Trophoblast cell (in vitro differentiated cells and primary cell): Measurements from ENCODE around the gene SMO.

Experiments
- DNase-seq, 2 donors: peaks; one replicate each; pipeline ENCODE4 v3.0.0-alpha.2; 2016
- H2AFZ ChIP-seq: 2 replicates; pipeline ENCODE4 v1.6.1; 2013; ENCODE audit warnings: low read length, moderate library complexity, mild to moderate bottlenecking; ENCODE audit not compliant: insufficient read depth, poor library complexity
- H2AK5ac ChIP-seq: 2 replicates; pipeline ENCODE4 v1.6.1; 2013; ENCODE audit warnings: mild to moderate bottlenecking, low read length
- H2BK120ac ChIP-seq: 2 replicates; pipeline ENCODE4 v1.6.1; 2013; ENCODE audit warnings: low read length, mild to moderate bottlenecking, moderate library complexity; ENCODE audit not compliant: insufficient read depth, poor library complexity
- H2BK12ac ChIP-seq: 2 replicates; pipeline ENCODE4 v1.6.1; 2013; ENCODE audit warnings: mild to moderate bottlenecking, low read length, moderate library complexity
- H2BK5ac ChIP-seq: 2 replicates; pipeline ENCODE4 v1.6.1; 2013; ENCODE audit warnings: low read length, low read depth, moderate library complexity, mild to moderate bottlenecking; ENCODE audit not compliant: poor library complexity
- H3K14ac ChIP-seq: 2 replicates; pipeline ENCODE4 v1.6.1; 2013; ENCODE audit warnings: mild to moderate bottlenecking, low read length
- H3K18ac ChIP-seq: 2 replicates; pipeline ENCODE4 v1.6.1; 2013; ENCODE audit warnings: mild to moderate bottlenecking, low read length
- H3K23ac ChIP-seq: 2 replicates; pipeline ENCODE4 v1.6.1; 2013; ENCODE audit warnings: low read length
- H3K27ac ChIP-seq: 2 replicates; pipeline ENCODE4 v1.5.1; 2013; ENCODE audit warnings: low read depth, mild to moderate bottlenecking, inconsistent platforms, low read length, moderate library complexity
- H3K27me3 ChIP-seq: 2 replicates; pipeline ENCODE4 v1.6.1; 2013; ENCODE audit warnings: inconsistent platforms, mild to moderate bottlenecking, low read length, moderate library complexity; ENCODE audit not compliant: insufficient read depth
- H3K36me3 ChIP-seq, 2 experiments: 1 replicate in 1 of 2; 2 replicates in 1 of 2; pipeline ENCODE4 v1.6.1; 2013; ENCODE audit warnings: low read length in 2 of 2, mild to moderate bottlenecking in 2 of 2, moderate library complexity in 1 of 2; ENCODE audit not compliant: insufficient read depth in 2 of 2, control insufficient read depth in 1 of 2
- H3K4ac ChIP-seq: 2 replicates; pipeline ENCODE4 v1.6.1; 2013; ENCODE audit warnings: low read depth, mild to moderate bottlenecking, low read length, moderate library complexity
- H3K4me1 ChIP-seq, 2 experiments: 1 replicate in 1 of 2; 2 replicates in 1 of 2; pipeline ENCODE4 v1.6.1; 2013; ENCODE audit warnings: low read length in 2 of 2, mild to moderate bottlenecking in 2 of 2, moderate library complexity in 1 of 2; ENCODE audit not compliant: insufficient read depth in 2 of 2, control insufficient read depth in 1 of 2
- H3K4me2 ChIP-seq: 2 replicates; pipeline ENCODE4 v1.6.1; 2013; ENCODE audit warnings: inconsistent platforms, mild to moderate bottlenecking, low read length, moderate library complexity
- H3K4me3 ChIP-seq: 2 replicates; pipeline ENCODE4 v1.5.1; 2013; ENCODE audit warnings: mild to moderate bottlenecking, low read depth, low read length, inconsistent platforms
- H3K79me1 ChIP-seq: one replicate; pipeline ENCODE4 v1.6.1; 2013; ENCODE audit warnings: low read length
- H3K79me2 ChIP-seq: 2 replicates; pipeline ENCODE4 v1.6.1; 2013; ENCODE audit warnings: low read length, mild to moderate bottlenecking; ENCODE audit not compliant: control insufficient read depth, insufficient read depth, poor library complexity
- H3K9ac ChIP-seq: 2 replicates; pipeline ENCODE4 v1.6.1; 2013; ENCODE audit warnings: mild to moderate bottlenecking, low read length
- H3K9me3 ChIP-seq: 2 replicates; pipeline ENCODE4 v1.6.1; 2013; ENCODE audit warnings: low read depth, mild to moderate bottlenecking, control low read depth, inconsistent platforms, low read length; ENCODE audit not compliant: insufficient read depth
- H4K12ac ChIP-seq: 2 replicates; pipeline ENCODE4 v1.6.1; 2013; ENCODE audit warnings: low read depth, mild to moderate bottlenecking, low read length, moderate library complexity
- H4K8ac ChIP-seq: 2 replicates; pipeline ENCODE4 v1.6.1; 2013; ENCODE audit warnings: low read depth, mild to moderate bottlenecking, low read length, moderate library complexity
- H4K91ac ChIP-seq: one replicate; pipeline ENCODE4 v1.6.1; 2013; ENCODE audit warnings: low read depth, mild to moderate bottlenecking, low read length, moderate library complexity
- WGBS: extraction: QIAGEN DNeasy Blood & Tissue Kit; methylation state at CpG from one replicate; pipeline ENCODE4 v1.1.7; 2013; ENCODE audit warnings: missing lambda C conversion rate; ENCODE audit not compliant: insufficient read length, insufficient coverage; ENCODE audit errors: extremely low coverage; 5-methylcytosine and 5-hydroxymethylcytosine counted together

SMO gene

GRCh38 chr7:129187681-129188371 lies 607 bp upstream of the SMO start:
- H3K23ac ChIP-seq, result no peak overlapping the region
- no peak overlapping the region for H2BK5ac ChIP-seq
- no peaks in the 10 kb centered on the region for H3K9me3 ChIP-seq
- peak overlapping the region; percentile 62 for H4K8ac ChIP-seq
- no peak overlapping the region for H2BK120ac ChIP-seq
- H3K79me1 ChIP-seq, result peaks cover 10% of the 10 kb centered on the region
- H3K18ac ChIP-seq, result no peak overlapping the region
- no peak overlapping the region for H3K9ac ChIP-seq
- no peak for DNase-seq
- H2AK5ac ChIP-seq, result no peak overlapping the region
- peak overlapping the region; percentile 63 for H2AFZ ChIP-seq
- no peak overlapping the region for H4K91ac ChIP-seq
- H3K4me3 ChIP-seq, result peak overlapping the region; percentile 85
- H3K27me3 ChIP-seq, result no peaks in the 10 kb centered on the region
- H3K4me1 ChIP-seq, result peaks cover 10 to 11% of the 10 kb centered on the region in 2 experiments
- peak overlapping the region; percentile 90 for H3K4me2 ChIP-seq
- peaks cover 12% of the 10 kb centered on the region for H3K79me2 ChIP-seq
- H3K27ac ChIP-seq, result no peak overlapping the region
- no peak overlapping the region for H3K4ac ChIP-seq
- H4K12ac ChIP-seq, result peak overlapping the region; percentile 51
- peak overlapping the region; percentile 56 for H2BK12ac ChIP-seq
- no CpG with 5 or more reads among the region's 14 CpGs for WGBS
- no peak overlapping the region for H3K14ac ChIP-seq
- no peaks in the 10 kb centered on the region for H3K36me3 ChIP-seq

GRCh38 chr7:129188892-129189660 lies 643 bp downstream of the SMO start:
- no CpG with 5 or more reads among the region's 83 CpGs for WGBS
- Histone ChIP-seq H2AK5ac (no peak overlapping the region), H3K36me3 (no peaks in the 10 kb centered on the region), H2BK120ac (peak overlapping the region; percentile 10), H2BK5ac (peak overlapping the region; percentile 26), H2BK12ac (no peak overlapping the region), H3K27me3 (no peaks in the 10 kb centered on the region), H3K14ac (peak overlapping the region; percentile 50), H3K4me2 (peak overlapping the region; percentile 90), H3K9ac (peak overlapping the region; percentile 89), H3K4me3 (peak overlapping the region; percentile 85), H3K4ac (peak overlapping the region; percentile 52), H3K9me3 (no peaks in the 10 kb centered on the region), H4K12ac (peak overlapping the region; percentile 79), H2AFZ (peak overlapping the region; percentile 51), H3K4me1 (peaks cover 10 to 11% of the 10 kb centered on the region in 2 experiments), H3K23ac (no peak overlapping the region), H4K91ac (peak overlapping the region; percentile 80), H3K27ac (peak overlapping the region; percentile 14), H3K79me2 (peaks cover 12% of the 10 kb centered on the region), H3K18ac (peak overlapping the region; percentile 34), H4K8ac (peak overlapping the region; percentile 78), H3K79me1 (peaks cover 10% of the 10 kb centered on the region)
- peak in 1 of 2 donors; percentile 23 for DNase-seq

GRCh38 chr7:129189661-129190310 lies 1.4 kb downstream of the SMO start:
- Histone ChIP-seq H4K8ac (no peak overlapping the region), H2AK5ac (no peak overlapping the region), H3K36me3 (no peaks in the 10 kb centered on the region), H3K4me1 (peaks cover 10 to 11% of the 10 kb centered on the region in 2 experiments), H3K79me1 (peaks cover 10% of the 10 kb centered on the region), H4K12ac (no peak overlapping the region), H3K27ac (no peak overlapping the region), H2AFZ (peak overlapping the region; percentile 51), H4K91ac (peak overlapping the region; percentile 80), H2BK12ac (no peak overlapping the region), H3K9ac (peak overlapping the region; percentile 89), H2BK120ac (no peak overlapping the region), H3K79me2 (peaks cover 12% of the 10 kb centered on the region), H3K23ac (no peak overlapping the region), H2BK5ac (no peak overlapping the region), H3K9me3 (no peaks in the 10 kb centered on the region), H3K14ac (no peak overlapping the region), H3K18ac (peak overlapping the region; percentile 34), H3K27me3 (no peaks in the 10 kb centered on the region), H3K4ac (peak overlapping the region; percentile 25), H3K4me2 (peak overlapping the region; percentile 90), H3K4me3 (peak overlapping the region; percentile 85)
- no peak for DNase-seq
- WGBS, result no CpG with 5 or more reads among the region's 13 CpGs

GRCh38 chr7:129191272-129191671 lies 2.8 kb downstream of the SMO start:
- Histone ChIP-seq H3K27me3 (no peaks in the 10 kb centered on the region), H3K14ac (no peak overlapping the region), H4K8ac (no peak overlapping the region), H3K79me2 (peaks cover 12% of the 10 kb centered on the region), H3K9ac (no peak overlapping the region), H3K4me2 (no peak overlapping the region), H3K4me1 (peaks cover 10 to 11% of the 10 kb centered on the region in 2 experiments), H2BK12ac (no peak overlapping the region), H3K9me3 (no peaks in the 10 kb centered on the region), H3K4me3 (no peak overlapping the region), H2AFZ (no peak overlapping the region), H3K4ac (no peak overlapping the region), H2AK5ac (no peak overlapping the region), H4K91ac (no peak overlapping the region), H3K18ac (peak overlapping the region; percentile 23), H3K79me1 (peaks cover 10% of the 10 kb centered on the region), H3K23ac (no peak overlapping the region), H3K27ac (no peak overlapping the region), H4K12ac (no peak overlapping the region), H2BK120ac (no peak overlapping the region), H2BK5ac (no peak overlapping the region), H3K36me3 (no peaks in the 10 kb centered on the region)
- no peak for DNase-seq
- WGBS, result no CpG with 5 or more reads among the region's 3 CpGs
